ENCODE results near the gene SPATA12. TPM values are rescaled to one million over a fixed set of nuclear protein-coding genes. Genes with fewer than 3 reads are reported as not detected.
A peak's percentile ranks its signal among the peaks of the same experiment; 100 is the strongest.

Gene SPATA12
- total and polyA plus RNA-seq, 2 of the 8 experiments (the other 6 are each of a cell fraction or from before 2014, with no cell fraction given): 0.19 to 0.97 TPM

DNA sequence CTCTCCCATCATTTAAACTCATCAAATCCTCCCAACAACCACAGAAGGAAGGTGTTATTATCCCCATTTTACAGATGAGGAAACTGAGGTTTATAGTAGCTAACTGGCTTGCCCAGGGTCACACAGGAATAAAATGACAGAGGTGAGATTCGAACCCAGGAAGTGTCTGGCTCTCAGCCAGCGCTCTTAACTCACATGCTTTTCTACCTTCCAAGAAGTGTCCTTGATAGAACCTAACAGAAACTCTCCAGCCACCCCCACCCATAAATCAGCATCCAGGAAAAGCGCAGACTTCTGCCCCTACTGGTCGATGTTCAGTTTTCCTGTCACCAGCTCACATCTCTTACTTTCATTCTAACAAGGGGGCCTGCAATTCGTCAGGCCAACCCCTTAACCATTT, 51.7 kb downstream of the SPATA12 start:
- H3K4me1 ChIP-seq (replicated peaks in 1 of 4; ENCODE audit: control insufficient read depth in 3 of 4, insufficient read depth in 4 of 4, low read length in 3 of 4): peaks cover 0 to 12% (median 8%) of the 10 kb centered on the region in 4 experiments; a peak in 4 of 7 replicates
- H4K20me1 ChIP-seq (replicated peaks in 1 of 2; ENCODE audit: control insufficient read depth in 1 of 2, insufficient read depth in 2 of 2, low read length in 2 of 2): peaks cover 0 to 2% of the 10 kb centered on the region in 2 experiments
- H2BK5ac ChIP-seq (ENCODE audit: low read depth, low read length): no peak overlapping the region
- peaks cover 3% of the 10 kb centered on the region; the same call in 1 of the 2 replicates for H3K79me1 ChIP-seq (ENCODE audit: low read depth, low read length)
- H3K27me3 ChIP-seq (replicated peaks in 1 of 4; ENCODE audit: control insufficient read depth in 3 of 4, extremely low read depth in 1 of 4, insufficient read depth in 3 of 4, low read length in 3 of 4): no peaks in the 10 kb centered on the region
- no peak overlapping the region for H3K27ac ChIP-seq (ENCODE audit: low read depth, low read length)
- no peak overlapping the region for H3K4me3 ChIP-seq (ENCODE audit: extremely low read depth in 1 of 4, insufficient read depth in 2 of 4, low read depth in 3 of 4, low read length in 4 of 4)
- peaks cover 0 to 5% (median 3%) of the 10 kb centered on the region in 4 experiments; a peak in 3 of 8 replicates for H3K36me3 ChIP-seq (ENCODE audit: control insufficient read depth in 2 of 4, insufficient read depth in 4 of 4, low read length in 3 of 4)
- FAIRE-seq: peak; percentile 24
- DNase-seq (ENCODE audit: low read depth in 1 of 2, low spot score in 2 of 2): no peak
- no peak overlapping the region for H3K23ac ChIP-seq (ENCODE audit: insufficient read length)
- no peak overlapping the region for H2BK15ac ChIP-seq (ENCODE audit: low read length)
- no peak overlapping the region for H2AK5ac ChIP-seq (ENCODE audit: low read depth, low read length)
- H3K18ac ChIP-seq (ENCODE audit: extremely low read depth, low read length): no peak overlapping the region
- WGBS, 2 experiments (ENCODE audit: extremely low coverage in 1 of 2, insufficient coverage in 1 of 2, insufficient read length in 1 of 2, insufficient replicate concordance in 2 of 2, low coverage in 1 of 2, low lambda C conversion rate in 2 of 2, missing lambda C conversion rate in 1 of 2): 78% methylated on average over 5 of the region's 5 CpGs; no CpG with 5 or more reads in 1 of the 2 experiments
- H3K4ac ChIP-seq (replicated peaks; ENCODE audit: insufficient read length, low read depth, low read length): no peak overlapping the region
- H3K14ac ChIP-seq (ENCODE audit: insufficient read length): no peak overlapping the region
- H2BK120ac ChIP-seq (replicated peaks; ENCODE audit: low read depth, low read length): no peak overlapping the region
- no peak overlapping the region for H4K5ac ChIP-seq (ENCODE audit: insufficient read length, low read depth, low read length)
- H4K91ac ChIP-seq (replicated peaks; ENCODE audit: insufficient read length, low read length): peak overlapping the region; percentile 23
- no peak overlapping the region for H3K4me2 ChIP-seq (ENCODE audit: insufficient read depth in 1 of 2, low read depth in 2 of 2, low read length in 2 of 2)
- H2BK12ac ChIP-seq (ENCODE audit: low read depth, low read length): no peak overlapping the region
- ChIA-PET POLR2A (ENCODE audit: partially characterized antibody) (interaction anchor here (1.1 to 2.9 kb wide), 5 partner anchors 12 to 48 kb away, joined by 3 to 19 read pairs (median 3); no protein-coding TSS in a partner anchor), CTCF (ENCODE audit: partially characterized antibody) (interaction anchor here (0.6 to 5.1 kb wide), 14 partner anchors 8 to 93 kb away, joined by 3 to 44 read pairs (median 6); no protein-coding TSS in a partner anchor)
- no peak overlapping the region for H2BK20ac ChIP-seq (ENCODE audit: low read length)
- no peak overlapping the region for H2AFZ ChIP-seq (ENCODE audit: low read length)
- no peaks in the 10 kb centered on the region for H3K9me3 ChIP-seq (ENCODE audit: insufficient read depth in 2 of 2, low read depth in 1 of 2, low read length in 1 of 2)
- H3K9ac ChIP-seq (replicated peaks in 1 of 4; ENCODE audit: extremely low read depth in 1 of 4, low read depth in 3 of 4, low read length in 3 of 4): no peak overlapping the region
- H4K8ac ChIP-seq (ENCODE audit: extremely low read depth, insufficient read depth, low read length): no peak overlapping the region
- TF ChIP-seq, protein P1, sequence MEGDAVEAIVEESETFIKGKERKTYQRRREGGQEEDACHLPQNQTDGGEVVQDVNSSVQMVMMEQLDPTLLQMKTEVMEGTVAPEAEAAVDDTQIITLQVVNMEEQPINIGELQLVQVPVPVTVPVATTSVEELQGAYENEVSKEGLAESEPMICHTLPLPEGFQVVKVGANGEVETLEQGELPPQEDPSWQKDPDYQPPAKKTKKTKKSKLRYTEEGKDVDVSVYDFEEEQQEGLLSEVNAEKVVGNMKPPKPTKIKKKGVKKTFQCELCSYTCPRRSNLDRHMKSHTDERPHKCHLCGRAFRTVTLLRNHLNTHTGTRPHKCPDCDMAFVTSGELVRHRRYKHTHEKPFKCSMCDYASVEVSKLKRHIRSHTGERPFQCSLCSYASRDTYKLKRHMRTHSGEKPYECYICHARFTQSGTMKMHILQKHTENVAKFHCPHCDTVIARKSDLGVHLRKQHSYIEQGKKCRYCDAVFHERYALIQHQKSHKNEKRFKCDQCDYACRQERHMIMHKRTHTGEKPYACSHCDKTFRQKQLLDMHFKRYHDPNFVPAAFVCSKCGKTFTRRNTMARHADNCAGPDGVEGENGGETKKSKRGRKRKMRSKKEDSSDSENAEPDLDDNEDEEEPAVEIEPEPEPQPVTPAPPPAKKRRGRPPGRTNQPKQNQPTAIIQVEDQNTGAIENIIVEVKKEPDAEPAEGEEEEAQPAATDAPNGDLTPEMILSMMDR (IDR thresholded peaks at IDR 0.05; ENCODE audit: control extremely low read depth in 1 of 3, insufficient read depth in 1 of 3, low read depth in 1 of 3, low read length in 3 of 3): peak; percentile 30 to 53 (median 34); a peak in 3 of 4 replicates
- TF ChIP-seq CTBP2 (IDR thresholded peaks at IDR 0.05; ENCODE audit: borderline replicate concordance, insufficient read depth, insufficient read length, low read length) (no peak), RAD21 (IDR thresholded peaks at IDR 0.05 in 1 of 2, conservative IDR thresholded peaks at IDR 0.05 in 1 of 2; ENCODE audit: low read depth in 2 of 2, low read length in 2 of 2) (peak in 1 of 2 experiments; percentile 34; a peak in 1 of 4 replicates), KDM1A (IDR thresholded peaks at IDR 0.05; ENCODE audit: borderline replicate concordance, low read length) (peak; percentile 95), HDAC2 (IDR thresholded peaks at IDR 0.05; ENCODE audit: borderline replicate concordance in 1 of 2, low read depth in 2 of 2, low read length in 2 of 2) (0 out of 4 replicates have a peak, but pooled peaks of 1 of the 2 experiments have one; percentile 73), EGR1 (IDR thresholded peaks at IDR 0.05; ENCODE audit: borderline replicate concordance, low read depth, low read length) (no peak), CBX8 (IDR thresholded peaks at IDR 0.05; ENCODE audit: borderline replicate concordance, low read depth, low read length) (no peak), TAF1 (IDR thresholded peaks at IDR 0.05; ENCODE audit: low read depth, low read length) (no peak)
- no peaks in the 10 kb centered on the region for H3K23me2 ChIP-seq (ENCODE audit: low read depth, low read length)
- H3K79me2 ChIP-seq (ENCODE audit: control insufficient read depth in 1 of 2, insufficient read depth in 2 of 2, low read length in 2 of 2): no peaks in the 10 kb centered on the region
- no peak overlapping the region for H3K56ac ChIP-seq (replicated peaks; ENCODE audit: insufficient read length, low read depth, low read length)
